Body of pancreas (tissue), 4 donors: ENCODE results near the gene SPINT1. TPM values are rescaled to one million over a fixed set of nuclear protein-coding genes. Genes with fewer than 3 reads are reported as not detected.
"Not testable (repeated sequence)": the region's sequence is repeated elsewhere in the genome, so short reads cannot be mapped to it uniquely, and the experiment has no call there.

Experiments
- ATAC-seq: fragments of 150-250 bp; one replicate; pipeline ENCODE4 v1.9.1; 2016
- DNase-seq, 4 donors: peaks; one replicate each; pipeline ENCODE4 v3.0.0-alpha.2; 2019
- H3K27ac ChIP-seq, 4 donors: fragments of 200-600 bp; sonication (generic); 1 replicate in 3 of 4; 2 replicates in 1 of 4; pipeline versions ENCODE4 v1.5.1 to v1.6.1; 2016 to 2019; ENCODE audit warnings: mild to moderate bottlenecking in 1 of 4, mixed read lengths in 1 of 4, moderate library complexity in 1 of 4
- H3K27me3 ChIP-seq, 2 donors: fragments of 200-600 bp; sonication (generic); one replicate each; pipeline ENCODE4 v1.6.0; 2016; ENCODE audit warnings: mild to moderate bottlenecking in 1 of 2
- H3K36me3 ChIP-seq, 2 donors: fragments of 200-600 bp; sonication (generic); replicated peaks in 1 of 2; 2 replicates each; pipeline ENCODE4 v1.5.1; 2016; ENCODE audit warnings: low read depth in 2 of 2; ENCODE audit not compliant: insufficient read depth in 1 of 2
- H3K4me1 ChIP-seq: fragments of 200-600 bp; sonication (generic); one replicate; pipeline ENCODE4 v1.6.0; 2016
- H3K4me3 ChIP-seq, 2 donors: fragments of 200-600 bp; sonication (generic); 1 replicate in 1 of 2; 2 replicates in 1 of 2; pipeline ENCODE4 v1.5.1; 2016 to 2019
- H3K9me3 ChIP-seq, 3 donors: fragments of 200-600 bp; sonication (generic); 1 replicate in 2 of 3; 2 replicates in 1 of 3; pipeline ENCODE4 v1.5.1; 2016
- CTCF ChIP-seq, 7 experiments: fragments of 450-650 bp in 4 of 7; fragments of 200-600 bp in 3 of 7; sonication (generic) in 3 of 7; IDR thresholded peaks; one replicate each; pipeline ENCODE4 v1.5.1; 2016 to 2019; ENCODE audit warnings: antibody characterized with exemption in 7 of 7
- POLR2A ChIP-seq, 3 donors: fragments of 450-650 bp; IDR thresholded peaks; one replicate each; pipeline ENCODE4 v1.6.1; 2016; ENCODE audit warnings: antibody characterized with exemption in 3 of 3, mild to moderate bottlenecking in 2 of 3
- WGBS, 2 donors: methylation state at CpG; one replicate each; pipeline ENCODE4 v1.1.5; 2017; 5-methylcytosine and 5-hydroxymethylcytosine counted together
- intact Hi-C: fragments of 100-400 bp; cut with DNase I; formaldehyde crosslinking; loops from one replicate; pipeline ENCODE4 v1.15.1; 2023
- total RNA-seq, 2 donors: library from RNA; depleted of rRNA; stranded (reverse); fragments of >200 nt; gene quantifications; one replicate each; pipeline ENCODE4 v1.1.0, GENCODE V29; 2016

The SPINT1 gene
- total RNA-seq, 2 donors from 2014 or later, result 110 to 134 TPM

- peaks cover 4 to 18% of the 10 kb centered on the region in 2 donors for H3K36me3 ChIP-seq
- ATAC-seq (peak; percentile 77), DNase-seq (peak; percentile 87 to 94 (median 92))
- TF ChIP-seq CTCF (IDR thresholded peaks at IDR 0.05) (peak; percentile 80 to 93 (median 89)), POLR2A (IDR thresholded peaks at IDR 0.05) (peak in 1 of 3 donors; percentile 12)
- H3K4me1 ChIP-seq, result peaks cover 45% of the 10 kb centered on the region
- H3K9me3 ChIP-seq, result no peaks in the 10 kb centered on the region
- intact Hi-C loops, result loop anchor here (5.0 kb wide), 1 partner anchor 33 kb away; the partner anchor contains the start of gene VPS18
- no peak overlapping the region for H3K4me3 ChIP-seq
- peak overlapping the region; percentile 45 to 74 (median 52) for H3K27ac ChIP-seq
- H3K27me3 ChIP-seq, result no peaks in the 10 kb centered on the region
- 36% methylated on average over 16 to 18 of the region's 18 CpGs for WGBS, 2 donors
Observed at GRCh38 chr15:40859206-40859851, 15.5 kb downstream of the SPINT1 start.

DNA sequence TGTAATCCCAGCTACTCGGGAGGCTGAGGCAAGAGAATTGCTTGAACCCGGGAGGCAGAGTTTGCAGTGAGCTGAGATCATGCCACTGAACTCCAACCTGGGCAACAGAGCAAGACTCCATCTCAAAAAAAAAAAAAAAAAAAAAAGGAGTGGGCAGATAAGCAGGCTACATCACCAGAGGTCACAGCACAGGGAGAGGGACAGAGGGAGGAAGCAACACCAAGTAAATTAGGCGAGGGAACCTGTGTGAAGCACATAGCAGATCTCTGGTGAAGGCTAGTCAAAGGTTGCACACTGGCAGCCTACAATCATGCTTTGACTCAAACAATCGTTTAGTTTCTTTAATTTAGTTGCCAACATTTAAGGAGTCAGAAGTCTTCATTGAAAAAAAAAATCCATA lies 17.3 kb downstream of the SPINT1 start:
- intact Hi-C loops, H3K27ac ChIP-seq, H3K4me3 ChIP-seq, H3K27me3 ChIP-seq, ATAC-seq, H3K36me3 ChIP-seq, H3K9me3 ChIP-seq, DNase-seq: not testable (repeated sequence)
- peaks cover 57% of the 10 kb centered on the region for H3K4me1 ChIP-seq
- WGBS, 2 donors, result 56 to 67% methylated on average over 4 of the region's 4 CpGs

GRCh38 chr15:40863660-40864270 lies 19.9 kb downstream of the SPINT1 start:
- no peak for TF ChIP-seq POLR2A (IDR thresholded peaks at IDR 0.05)
- TF ChIP-seq CTCF (IDR thresholded peaks at IDR 0.05), result no peak
- Histone ChIP-seq H3K27ac (peak overlapping the region in 3 of 4 donors; percentile 43 to 77 (median 70)), H3K4me3 (no peak overlapping the region), H3K36me3 (no peaks in the 10 kb centered on the region), H3K4me1 (peaks cover 40% of the 10 kb centered on the region), H3K9me3 (no peaks in the 10 kb centered on the region), H3K27me3 (no peaks in the 10 kb centered on the region)
- DNase-seq (peak; percentile 40 to 64 (median 54)), ATAC-seq (peak; percentile 38)
- 18 to 30% methylated on average over 3 to 4 of the region's 4 CpGs for WGBS, 2 donors
- intact Hi-C loops, result no loop called here

- peaks cover 56% of the 10 kb centered on the region for H3K4me1 ChIP-seq
- no peak for DNase-seq
- H3K27me3 ChIP-seq, result no peaks in the 10 kb centered on the region
- no peak for ATAC-seq
- no peak for TF ChIP-seq POLR2A (IDR thresholded peaks at IDR 0.05)
- TF ChIP-seq CTCF (IDR thresholded peaks at IDR 0.05), result no peak
- H3K9me3 ChIP-seq, result no peaks in the 10 kb centered on the region
- H3K27ac ChIP-seq, result peak overlapping the region in 1 of 4 donors; percentile 75
- no peak overlapping the region for H3K4me3 ChIP-seq
- H3K36me3 ChIP-seq, result no peaks in the 10 kb centered on the region
- intact Hi-C loops, result no loop called here
- WGBS, 2 donors, result 87 to 95% methylated on average over 4 of the region's 4 CpGs
Observed at GRCh38 chr15:40867199-40867598, 23.4 kb downstream of the SPINT1 start.

DNA sequence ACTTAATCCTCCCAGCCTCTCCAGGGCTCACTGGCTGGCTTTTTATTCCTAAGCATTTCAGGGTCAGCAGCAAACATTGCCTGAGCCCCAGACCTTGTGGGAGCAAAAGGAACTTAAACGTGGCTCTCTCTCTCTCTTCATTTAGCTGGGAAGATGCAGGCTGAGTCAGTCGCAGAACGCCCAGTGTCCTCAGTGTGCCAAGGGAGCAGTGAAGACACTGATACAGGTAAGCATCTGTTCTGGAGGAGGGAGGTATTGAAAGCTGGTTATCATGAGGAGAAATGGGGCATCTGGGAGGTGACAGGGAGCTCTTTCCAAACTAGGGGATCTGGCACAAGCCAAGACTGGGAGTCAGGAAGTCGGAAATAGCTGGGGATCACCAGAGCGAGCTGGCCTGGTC lies 25.8 kb downstream of the SPINT1 start:
- peak overlapping the region in 3 of 4 donors; percentile 95 to 100 (median 97) for H3K27ac ChIP-seq
- DNase-seq (no peak), ATAC-seq (no peak)
- H3K36me3 ChIP-seq, result no peaks in the 10 kb centered on the region
- H3K4me1 ChIP-seq, result peaks cover 68% of the 10 kb centered on the region
- no peaks in the 10 kb centered on the region for H3K27me3 ChIP-seq
- no peak for TF ChIP-seq CTCF (IDR thresholded peaks at IDR 0.05)
- no peak for TF ChIP-seq POLR2A (IDR thresholded peaks at IDR 0.05)
- intact Hi-C loops, result no loop called here
- no peak overlapping the region for H3K4me3 ChIP-seq
- WGBS, 2 donors, result 44 to 69% methylated on average over 5 of the region's 5 CpGs
- no peaks in the 10 kb centered on the region for H3K9me3 ChIP-seq
